Activated T-cell treated with anti-CD3 and anti-CD28 coated beads for 48 hours (primary cell): ENCODE results near the gene OR8B3.

Source experiments
- DNase-seq: peaks from one replicate; pipeline ENCODE4 v3.0.0-alpha.2; 2020; ENCODE audit warnings: low read depth

The OR8B3 gene

GRCh38 chr11:124359566-124359965 is 39.3 kb downstream of the OR8B3 start:
- DNase-seq: no peak

- DNase-seq: no peak
These were observed 52.4 kb downstream of the OR8B3 start for GRCh38 chr11:124346311-124346955.
